ENCODE measurements around the gene THRB.

THRB gene

GRCh38 chr3:24389108-24390090 is 105.3 kb downstream of the THRB start:
- Histone ChIP-seq H3K9me3 (ENCODE audit: control insufficient read depth, low read length) (no peaks in the 10 kb centered on the region), H3K9ac (no peak overlapping the region), H2AFZ (no peak overlapping the region), H3K4me2 (ENCODE audit: low read length) (no peak overlapping the region), H3K4me3 (ENCODE audit: low read depth, low read length) (no peak overlapping the region), H3K4me1 (peaks cover 2% of the 10 kb centered on the region), H3K79me2 (no peaks in the 10 kb centered on the region), H3K27ac (no peak overlapping the region), H3K27me3 (ENCODE audit: control insufficient read depth, insufficient read depth, low read length) (no peaks in the 10 kb centered on the region), H3K36me3 (ENCODE audit: control insufficient read depth, insufficient read depth, low read length) (no peaks in the 10 kb centered on the region)
- TF ChIP-seq, protein P1, sequence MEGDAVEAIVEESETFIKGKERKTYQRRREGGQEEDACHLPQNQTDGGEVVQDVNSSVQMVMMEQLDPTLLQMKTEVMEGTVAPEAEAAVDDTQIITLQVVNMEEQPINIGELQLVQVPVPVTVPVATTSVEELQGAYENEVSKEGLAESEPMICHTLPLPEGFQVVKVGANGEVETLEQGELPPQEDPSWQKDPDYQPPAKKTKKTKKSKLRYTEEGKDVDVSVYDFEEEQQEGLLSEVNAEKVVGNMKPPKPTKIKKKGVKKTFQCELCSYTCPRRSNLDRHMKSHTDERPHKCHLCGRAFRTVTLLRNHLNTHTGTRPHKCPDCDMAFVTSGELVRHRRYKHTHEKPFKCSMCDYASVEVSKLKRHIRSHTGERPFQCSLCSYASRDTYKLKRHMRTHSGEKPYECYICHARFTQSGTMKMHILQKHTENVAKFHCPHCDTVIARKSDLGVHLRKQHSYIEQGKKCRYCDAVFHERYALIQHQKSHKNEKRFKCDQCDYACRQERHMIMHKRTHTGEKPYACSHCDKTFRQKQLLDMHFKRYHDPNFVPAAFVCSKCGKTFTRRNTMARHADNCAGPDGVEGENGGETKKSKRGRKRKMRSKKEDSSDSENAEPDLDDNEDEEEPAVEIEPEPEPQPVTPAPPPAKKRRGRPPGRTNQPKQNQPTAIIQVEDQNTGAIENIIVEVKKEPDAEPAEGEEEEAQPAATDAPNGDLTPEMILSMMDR (IDR thresholded peaks at IDR 0.05), result no peak

DNA sequence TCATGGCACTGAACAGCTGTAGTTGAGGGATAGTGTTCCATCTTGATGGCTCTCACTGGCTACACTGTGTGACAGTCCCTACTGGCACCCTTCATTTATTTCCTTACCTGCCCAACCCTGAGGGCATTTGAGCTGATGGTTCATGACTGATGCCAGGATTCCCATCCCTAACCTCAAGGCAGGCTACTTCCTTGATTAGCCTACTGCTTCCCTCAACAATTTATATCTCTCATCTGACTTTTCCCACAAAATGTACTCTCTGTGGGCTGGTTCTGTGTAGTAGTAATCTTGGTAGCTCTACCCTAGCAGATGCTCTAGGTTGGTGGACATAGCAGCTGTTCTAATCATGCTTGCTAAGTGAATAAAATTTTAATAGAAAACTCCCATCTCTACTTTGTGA is 106.0 kb downstream of the THRB start:
- TF ChIP-seq, protein P1 (IDR thresholded peaks at IDR 0.05), result no peak
- H3K27ac ChIP-seq, result no peak overlapping the region

DNA sequence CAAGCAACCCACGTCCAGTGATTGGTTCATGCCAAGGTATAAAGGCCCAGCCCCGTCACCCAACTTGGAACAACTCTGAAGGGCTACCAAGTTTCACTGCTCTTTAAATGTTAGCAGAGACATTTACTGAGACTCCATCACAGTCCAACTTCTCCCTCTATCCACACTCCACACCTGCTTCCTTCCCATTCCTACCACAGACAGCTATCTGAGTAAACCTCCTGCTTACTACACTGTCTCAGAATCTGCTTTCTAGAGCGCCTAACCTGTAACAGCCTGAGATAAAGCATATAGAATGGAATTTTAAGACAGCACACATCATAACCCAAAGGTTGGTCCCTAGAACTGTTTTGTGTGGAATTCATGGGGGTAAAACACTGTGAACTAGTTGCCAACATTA is 106.5 kb downstream of the THRB start:
- no peak overlapping the region for H3K4me2 ChIP-seq (ENCODE audit: low read length)
- no peak overlapping the region for H2AFZ ChIP-seq
- TF ChIP-seq, protein P1 (IDR thresholded peaks at IDR 0.05), result no peak
- peaks cover 2% of the 10 kb centered on the region for H3K4me1 ChIP-seq
- no peaks in the 10 kb centered on the region for H3K36me3 ChIP-seq (ENCODE audit: control insufficient read depth, insufficient read depth, low read length)
- no peak overlapping the region for H3K27ac ChIP-seq
- no peak overlapping the region for H3K4me3 ChIP-seq (ENCODE audit: low read depth, low read length)
- H3K9me3 ChIP-seq (ENCODE audit: control insufficient read depth, low read length), result no peaks in the 10 kb centered on the region
- no peak overlapping the region for H3K9ac ChIP-seq
- no peaks in the 10 kb centered on the region for H3K79me2 ChIP-seq
- H3K27me3 ChIP-seq (ENCODE audit: control insufficient read depth, insufficient read depth, low read length), result no peaks in the 10 kb centered on the region

More for the DNA sequence above, 106.0 kb downstream of the THRB start:
- H3K4me1 ChIP-seq, result peaks cover 2% of the 10 kb centered on the region
- H3K4me3 ChIP-seq (ENCODE audit: low read depth, low read length), result no peak overlapping the region
- no peaks in the 10 kb centered on the region for H3K79me2 ChIP-seq
- no peaks in the 10 kb centered on the region for H3K36me3 ChIP-seq (ENCODE audit: control insufficient read depth, insufficient read depth, low read length)
- H3K9ac ChIP-seq, result no peak overlapping the region
- H3K4me2 ChIP-seq (ENCODE audit: low read length), result no peak overlapping the region
- no peaks in the 10 kb centered on the region for H3K27me3 ChIP-seq (ENCODE audit: control insufficient read depth, insufficient read depth, low read length)
- no peaks in the 10 kb centered on the region for H3K9me3 ChIP-seq (ENCODE audit: control insufficient read depth, low read length)
- H2AFZ ChIP-seq, result no peak overlapping the region

DNA sequence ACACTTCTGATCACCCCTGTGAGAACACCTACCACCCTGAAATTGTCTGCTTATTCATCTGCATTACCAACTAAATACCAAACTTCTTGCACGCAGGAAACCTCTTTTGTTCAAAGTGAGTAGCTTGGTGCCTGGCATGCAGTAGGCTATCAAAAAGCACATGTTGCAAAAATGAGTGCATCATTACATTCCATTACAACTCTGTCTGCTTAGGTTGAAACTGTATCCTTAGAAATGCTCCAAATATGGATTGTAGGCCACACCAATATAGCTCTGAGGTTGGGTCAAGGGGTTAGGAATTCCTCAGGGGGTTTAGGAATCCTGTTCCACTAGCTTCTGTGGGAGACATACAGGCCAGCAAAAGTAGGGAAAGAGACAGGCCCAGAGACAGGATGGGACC is 107.2 kb downstream of the THRB start:
- no peak overlapping the region for H3K9ac ChIP-seq
- H3K36me3 ChIP-seq (ENCODE audit: control insufficient read depth, insufficient read depth, low read length), result no peaks in the 10 kb centered on the region
- no peaks in the 10 kb centered on the region for H3K27me3 ChIP-seq (ENCODE audit: control insufficient read depth, insufficient read depth, low read length)
- no peak overlapping the region for H2AFZ ChIP-seq
- peaks cover 2% of the 10 kb centered on the region for H3K4me1 ChIP-seq
- H3K4me3 ChIP-seq (ENCODE audit: low read depth, low read length), result no peak overlapping the region
- H3K79me2 ChIP-seq, result no peaks in the 10 kb centered on the region
- no peak overlapping the region for H3K4me2 ChIP-seq (ENCODE audit: low read length)
- TF ChIP-seq, protein P1 (IDR thresholded peaks at IDR 0.05), result no peak
- H3K27ac ChIP-seq, result no peak overlapping the region
- H3K9me3 ChIP-seq (ENCODE audit: control insufficient read depth, low read length), result no peaks in the 10 kb centered on the region
